Measurements from ENCODE around the gene C1QTNF3.
"Not testable (repeated sequence)": the region's sequence is repeated elsewhere in the genome, so short reads cannot be mapped to it uniquely, and the experiment has no call there.

Gene C1QTNF3

GRCh38 chr5:34017254-34017653, 25.8 kb downstream of the C1QTNF3 start:
- DNase-seq: no peak

GRCh38 chr5:34016750-34017149, 26.3 kb downstream of the C1QTNF3 start:
- DNase-seq: no peak

DNA sequence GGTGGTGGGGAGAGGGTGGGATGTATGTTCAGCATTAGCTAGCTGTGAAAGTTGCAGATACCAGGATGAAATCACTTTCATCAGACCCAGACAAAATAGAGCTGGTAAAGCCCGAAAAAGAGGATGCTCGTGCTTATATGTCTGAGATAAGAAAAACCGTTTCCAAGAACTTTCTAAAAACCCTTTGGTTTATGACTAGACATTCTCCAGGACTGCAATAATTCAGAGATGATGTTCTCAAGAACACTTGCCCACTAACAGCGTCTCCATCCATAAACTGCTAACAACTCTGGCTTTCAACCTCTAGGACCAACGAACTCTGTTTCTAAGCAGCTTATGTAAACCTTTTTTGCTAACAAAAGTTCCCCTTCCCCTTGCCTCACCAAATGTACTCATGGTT, 26.8 kb downstream of the C1QTNF3 start:
- DNase-seq: no peak

- DNase-seq: no peak
Measured at GRCh38 chr5:34015120-34015822, 27.7 kb downstream of the C1QTNF3 start.

- DNase-seq: no peak
Measured at GRCh38 chr5:34014626-34015025, 28.4 kb downstream of the C1QTNF3 start.

GRCh38 chr5:34013547-34013946, 29.5 kb downstream of the C1QTNF3 start:
- no peak for DNase-seq

DNA sequence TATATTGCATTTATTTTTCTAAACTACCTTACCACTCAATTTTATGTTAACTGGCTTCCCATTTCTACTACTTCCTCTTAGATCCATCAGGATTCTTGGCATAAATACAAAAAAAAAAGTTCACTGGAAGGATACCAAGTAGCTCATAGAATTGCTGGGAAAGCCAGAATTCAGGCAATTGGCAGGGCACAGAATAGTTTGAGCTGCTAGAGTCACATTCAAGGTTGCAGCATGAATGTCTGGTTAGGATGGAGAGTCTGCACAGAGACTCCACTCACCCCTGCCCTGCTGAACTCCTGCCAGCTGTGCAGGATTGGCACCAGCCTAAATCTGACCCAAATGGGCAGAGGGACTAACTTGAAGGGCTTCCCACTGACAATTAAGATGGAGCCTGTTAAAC, 30.2 kb downstream of the C1QTNF3 start:
- no peak for DNase-seq

GRCh38 chr5:34011536-34011935, 31.5 kb downstream of the C1QTNF3 start:
- no peak for DNase-seq

- not testable (repeated sequence) for DNase-seq
Measured at GRCh38 chr5:34010146-34010545, 32.9 kb downstream of the C1QTNF3 start.

DNA sequence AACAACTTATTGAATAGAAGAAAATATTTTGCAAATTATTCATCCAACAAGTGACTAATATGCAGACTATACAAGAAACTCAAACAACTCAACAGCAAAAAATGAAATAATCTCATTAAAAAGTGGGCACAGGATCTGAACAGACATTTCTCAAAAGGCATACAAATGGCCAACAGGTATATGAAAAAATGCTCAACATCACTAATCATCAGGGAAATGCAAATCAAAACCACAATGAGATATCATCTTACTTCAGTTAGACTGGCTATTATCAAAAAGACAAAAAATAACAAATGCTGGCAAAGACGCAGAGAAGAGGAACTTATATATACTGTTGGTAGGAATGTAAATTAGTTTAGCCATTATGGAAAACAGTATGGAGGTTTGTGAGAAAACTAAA, 33.4 kb downstream of the C1QTNF3 start:
- no peak for DNase-seq

DNA sequence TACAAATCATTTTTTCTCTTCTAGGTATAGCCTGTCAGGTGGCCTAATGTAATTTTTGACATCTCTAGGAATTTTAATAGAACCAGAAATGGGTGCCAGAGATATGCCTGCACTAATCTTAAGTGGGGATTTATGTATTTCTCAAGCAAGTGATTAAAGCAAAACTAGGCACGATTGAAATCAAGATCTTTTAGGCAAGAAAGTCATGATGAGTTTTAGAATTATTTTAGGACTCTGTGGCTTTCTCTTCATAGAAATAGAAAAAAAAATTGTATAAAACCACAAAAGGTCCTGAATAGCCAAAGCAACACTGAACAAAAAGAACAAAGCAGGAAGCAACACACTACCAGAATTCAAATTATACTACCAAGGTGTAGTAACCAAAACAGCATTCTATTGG, 34.2 kb downstream of the C1QTNF3 start:
- peak in 1 of 2 donors; percentile 15 for DNase-seq

DNA sequence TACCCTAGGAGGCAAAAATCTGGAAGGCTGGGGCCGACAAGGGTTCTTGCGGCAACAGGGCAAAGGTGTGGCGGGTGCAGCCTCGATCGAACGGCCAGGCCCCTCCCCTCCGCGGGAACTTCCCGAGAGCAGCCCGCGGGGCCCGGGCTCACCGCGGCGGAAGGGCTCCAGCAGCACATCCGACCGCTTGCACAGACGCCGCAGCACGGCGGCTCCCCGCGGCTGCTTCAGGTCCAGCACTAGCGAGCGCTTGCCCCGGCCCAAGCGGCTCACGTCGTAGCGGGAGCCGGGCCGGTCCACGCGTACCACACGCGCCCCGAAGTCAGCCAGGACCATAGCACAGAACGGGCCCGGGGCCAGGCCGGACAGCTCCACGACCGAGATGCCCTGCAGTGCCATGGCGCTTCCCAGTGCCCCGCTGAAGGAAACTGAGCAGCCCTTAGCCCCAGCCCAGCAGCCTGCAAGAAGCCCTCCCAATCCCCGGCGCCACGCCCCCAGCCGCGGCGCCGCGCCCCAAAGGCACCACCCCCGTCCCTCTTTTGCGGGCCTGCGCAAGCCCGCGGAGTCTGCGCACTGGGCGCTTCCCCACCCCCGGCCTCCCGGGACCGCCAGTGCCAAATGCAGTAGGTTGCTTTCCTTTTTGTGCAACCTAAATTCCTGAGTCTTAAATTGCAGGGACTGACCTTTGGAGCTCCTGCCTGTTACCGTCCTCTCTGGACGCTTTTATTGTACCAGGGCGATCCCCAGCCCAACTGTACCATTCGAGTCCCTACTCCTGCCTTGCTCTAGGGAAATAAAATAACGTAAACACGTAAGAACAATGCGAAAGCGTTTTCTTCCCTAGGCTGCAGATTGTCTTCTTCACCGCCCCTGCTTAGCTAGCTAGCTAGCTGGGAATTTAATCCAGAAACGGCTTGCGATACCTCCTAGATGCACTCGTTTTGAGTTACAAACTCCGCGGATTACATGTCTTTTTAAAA, 35.1 kb downstream of the C1QTNF3 start, which contains the start of gene AMACR:
AMACR (minus strand) TSS at position 430 of the 980 bp plus-strand sequence; CDS start at position 399, 31 bp downstream.
- peak; percentile 61 to 87 for DNase-seq

- DNase-seq: no peak
Measured at GRCh38 chr5:34007201-34007620, 35.8 kb downstream of the C1QTNF3 start.

DNA sequence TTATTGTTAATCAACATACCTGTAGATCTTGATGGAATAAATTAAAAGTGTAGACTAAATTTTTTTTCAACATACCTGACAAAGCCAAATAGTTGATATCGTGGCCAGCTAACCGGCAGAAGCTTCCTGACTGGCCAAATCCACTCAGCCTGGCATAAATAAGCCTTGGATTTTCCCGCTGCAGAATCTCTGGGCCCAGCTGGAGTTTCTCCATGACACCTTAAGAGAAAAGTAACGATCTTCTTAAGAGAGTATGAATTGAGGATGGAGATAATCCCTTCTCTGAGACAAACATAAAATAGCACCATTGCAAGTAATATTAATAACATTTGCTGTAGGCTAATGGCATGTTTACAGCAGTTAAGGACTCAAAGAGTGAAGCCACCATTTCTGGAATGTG, 37.3 kb downstream of the C1QTNF3 start:
- no peak for DNase-seq

GRCh38 chr5:34005211-34005610, 37.8 kb downstream of the C1QTNF3 start:
- DNase-seq: no peak

DNA sequence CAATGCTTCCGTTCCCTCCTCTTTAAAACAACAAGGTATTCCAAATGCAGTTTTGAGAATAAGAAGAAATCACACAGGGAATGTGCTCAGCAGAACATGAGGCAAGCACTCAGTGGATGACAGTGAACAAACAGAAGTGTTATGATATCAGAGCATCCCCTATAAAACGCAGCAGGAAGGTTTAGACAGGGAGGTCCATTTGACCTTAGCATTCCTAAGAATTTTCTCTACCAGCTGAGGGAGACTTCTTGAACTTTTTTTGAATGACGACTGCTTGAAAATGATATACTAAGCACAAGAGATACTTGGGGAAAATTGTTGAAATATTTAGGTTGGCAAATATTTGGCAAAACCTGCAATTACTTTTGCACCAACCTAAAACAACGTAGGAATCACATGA, 39.1 kb downstream of the C1QTNF3 start:
- DNase-seq: no peak

DNA sequence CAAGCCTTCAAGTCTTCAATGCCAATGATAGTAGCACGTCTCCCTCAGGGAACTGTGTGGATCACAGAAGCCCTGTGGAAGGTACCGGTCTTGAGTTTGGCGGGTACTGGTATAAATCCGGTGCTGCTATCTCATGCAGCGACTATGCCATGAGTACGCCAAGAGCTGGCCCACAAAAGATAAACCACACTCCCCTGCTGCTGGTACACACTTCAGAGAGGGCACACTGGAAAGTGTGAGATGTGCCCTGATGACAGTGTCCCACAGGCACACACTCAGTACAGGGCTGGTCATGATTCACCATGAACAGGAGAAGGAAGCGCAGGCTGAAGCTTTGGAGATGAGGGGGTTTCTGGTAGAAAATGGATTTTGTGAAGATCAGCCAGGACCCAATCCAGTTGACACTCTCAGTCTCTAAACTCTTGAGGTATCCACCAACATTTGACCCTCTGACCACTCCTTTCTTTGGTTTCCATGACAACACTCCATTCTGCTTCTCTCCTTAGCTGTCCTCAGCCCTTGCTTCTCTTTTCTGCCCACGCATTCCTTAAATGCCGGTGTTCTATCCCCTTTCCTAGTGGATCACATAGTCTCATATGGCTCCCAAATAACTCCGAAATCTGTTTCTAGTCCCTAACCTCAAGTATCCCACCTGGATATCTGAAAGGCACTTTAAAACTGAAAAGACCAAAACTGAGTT, 40.2 kb downstream of the C1QTNF3 start:
- no peak for DNase-seq

DNA sequence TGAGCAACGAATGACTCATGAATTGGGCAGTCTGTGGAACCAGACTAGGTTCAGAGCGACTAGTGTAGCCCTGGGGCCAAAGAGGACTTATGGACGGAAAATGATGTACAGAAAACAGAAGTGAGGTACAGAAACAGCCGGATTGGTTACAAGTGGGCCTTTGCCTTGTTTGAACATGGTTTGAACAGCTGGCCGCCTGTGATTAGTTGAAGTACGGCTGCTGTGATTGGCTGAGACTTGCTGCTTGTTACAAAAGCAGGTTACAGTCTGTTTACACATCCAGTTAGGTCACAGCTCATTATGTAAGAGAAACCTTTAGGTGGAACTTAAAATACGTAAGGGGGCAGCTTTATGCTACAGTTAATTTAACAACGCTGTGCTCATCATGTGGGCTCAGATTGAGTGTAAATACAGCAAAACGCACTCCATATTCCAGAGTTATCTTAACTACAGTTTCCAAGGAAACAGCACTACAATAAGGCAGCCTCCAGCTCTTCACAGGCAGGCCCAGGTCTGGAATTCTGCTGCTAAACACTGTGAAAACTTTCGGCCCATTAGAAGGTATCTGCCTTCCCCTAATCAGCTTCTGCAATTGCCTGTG, 41.7 kb downstream of the C1QTNF3 start:
- no peak for DNase-seq

DNA sequence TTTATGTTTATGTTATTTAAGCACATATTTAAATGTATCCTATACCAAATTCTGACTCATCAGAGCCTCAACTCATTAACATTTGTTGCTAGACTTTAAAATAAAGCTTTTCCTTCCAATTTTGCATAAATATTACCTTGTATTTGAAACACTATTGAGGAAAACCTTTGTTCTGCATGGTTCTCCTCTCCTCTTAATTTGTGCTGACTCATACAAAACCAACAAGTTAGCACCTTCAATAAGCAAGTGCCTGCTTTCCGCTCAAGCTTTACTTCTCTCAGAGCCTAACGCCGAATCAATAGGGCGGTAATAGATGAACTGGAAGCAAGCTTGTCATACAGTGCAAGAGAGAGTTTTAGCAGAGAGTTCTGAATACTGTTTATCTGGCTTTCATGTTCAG, 43.0 kb downstream of the C1QTNF3 start:
- no peak for DNase-seq

GRCh38 chr5:33997331-33997983, 45.6 kb downstream of the C1QTNF3 start:
- peak in 1 of 2 donors; percentile 29 for DNase-seq

GRCh38 chr5:33995865-33996264, 47.1 kb downstream of the C1QTNF3 start:
- DNase-seq: no peak

- DNase-seq: no peak
Measured at GRCh38 chr5:33994845-33995244, 48.2 kb downstream of the C1QTNF3 start.
